K562 (cell line): Measurements from ENCODE around the gene PPP6R3.
"Not testable (repeated sequence)": the region's sequence is repeated elsewhere in the genome, so short reads cannot be mapped to it uniquely, and the experiment has no call there.

Source experiments
- ATF1 ChIP-seq, 2 experiments: fragments of 450-650 bp in 1 of 2; IDR thresholded peaks; 2 replicates each; pipeline ENCODE4 v1.6.1; 2016; ENCODE audit warnings: missing compliant biosample characterization in 1 of 2, missing genetic modification characterization in 1 of 2
- ATF2 ChIP-seq: sonication (generic); formaldehyde crosslinking; IDR thresholded peaks from 2 replicates; pipeline ENCODE4 v1.8.1; 2022; ENCODE audit warnings: missing genetic modification reagents
- CTCF ChIP-seq, 3 experiments: IDR thresholded peaks in 2 of 3; conservative IDR thresholded peaks in 1 of 3; 2 replicates each; pipeline ENCODE4 v1.5.1; 2011 to 2012; ENCODE audit warnings: low read length in 3 of 3, mild to moderate bottlenecking in 3 of 3, control low read depth in 2 of 3, improper control_type of control experiment in 1 of 3, inconsistent platforms in 1 of 3, low read depth in 1 of 3, mixed read lengths in 1 of 3, moderate library complexity in 1 of 3; ENCODE audit not compliant: insufficient read depth in 2 of 3
- IRF2 ChIP-seq: sonication (generic); formaldehyde crosslinking; IDR thresholded peaks from 2 replicates; pipeline ENCODE4 v1.8.1; 2022; ENCODE audit warnings: mild to moderate bottlenecking, missing genetic modification reagents
- MAX ChIP-seq: sonication (generic); formaldehyde crosslinking; IDR thresholded peaks from 2 replicates; pipeline ENCODE4 v1.9.0; 2022; ENCODE audit warnings: mild to moderate bottlenecking, missing genetic modification reagents
- NFE2L1 ChIP-seq: fragments of 450-650 bp; IDR thresholded peaks from 2 replicates; pipeline ENCODE4 v1.6.1; 2016; ENCODE audit warnings: missing genetic modification characterization, low read depth, mild to moderate bottlenecking, missing compliant biosample characterization, moderate library complexity, borderline replicate concordance
- PHB ChIP-seq: fragments of 250-450 bp; sonication (Bioruptor Pico); IDR thresholded peaks from 2 replicates; pipeline ENCODE4 v1.5.0; 2021
- ZBTB11 ChIP-seq, 3 experiments: fragments of 200-800 bp in 1 of 3; fragments of 250-450 bp in 1 of 3; fragments of 450-650 bp in 1 of 3; sonication (Bioruptor Pico) in 1 of 3; sonication (Bioruptor generic) in 1 of 3; formaldehyde crosslinking in 1 of 3; IDR thresholded peaks; 2 replicates each; pipeline versions ENCODE4 v1.6.1 to v1.8.0; 2016 to 2022; ENCODE audit warnings: mild to moderate bottlenecking in 2 of 3, missing genetic modification characterization in 2 of 3, missing compliant biosample characterization in 1 of 3, moderate library complexity in 1 of 3
- ZC3H4 ChIP-seq: sonication (generic); formaldehyde crosslinking; IDR thresholded peaks from 2 replicates; pipeline ENCODE4 v1.9.0; 2021; ENCODE audit warnings: missing genetic modification reagents, borderline replicate concordance
- ZNF174 ChIP-seq: fragments of 250-450 bp; sonication (Bioruptor Pico); IDR thresholded peaks from 2 replicates; pipeline ENCODE4 v1.4.0; 2020; ENCODE audit warnings: mild to moderate bottlenecking
- ZNF197 ChIP-seq: fragments of 200-800 bp; sonication (Bioruptor generic); IDR thresholded peaks from 2 replicates; pipeline ENCODE4 v1.6.1; 2016; ENCODE audit warnings: low read depth, missing genetic modification characterization, missing compliant biosample characterization

GRCh38 chr11:68634606-68635005, 174.1 kb downstream of the PPP6R3 start:
- not testable (repeated sequence) for TF ChIP-seq ZC3H4 (CRISPR knock-in tag); MAX (CRISPR knock-in tag); NFE2L1; ZNF197 (CRISPR knock-in tag); ATF1 (CRISPR knock-in tag; IDR thresholded peaks at IDR 0.05); ATF1 (tag; IDR thresholded peaks at IDR 0.05); PHB (CRISPR knock-in tag); ZBTB11 (CRISPR knock-in tag; IDR thresholded peaks at IDR 0.05); ATF2 (CRISPR knock-in tag); ZNF174; IRF2 (CRISPR knock-in tag); CTCF (IDR thresholded peaks at IDR 0.05 in 2 of 3, conservative IDR thresholded peaks at IDR 0.05 in 1 of 3; ENCODE audit: insufficient read depth in 2 of 3, low read depth in 1 of 3, low read length in 3 of 3)
